RWPE1 (cell line): ENCODE measurements around the gene CD48.

Source experiments
- CTCF ChIA-PET: fragments of 350-600 bp; sonication (Branson Sonifier 250); formaldehyde crosslinking; extraction: SDS; loops from one replicate; lab custom pipeline; 2021; lab: Yijun Ruan, JAX
- POLR2A ChIA-PET: fragments of 400-600 bp; formaldehyde crosslinking; extraction: SDS; loops from one replicate; lab custom pipeline; 2020; ENCODE audit warnings: antibody characterized with exemption; ENCODE audit not compliant: low non-redundant PET; lab: Yijun Ruan, JAX
- DNase-seq: peaks from one replicate; pipeline ENCODE4 v3.0.0; 2012; ENCODE audit warnings: low spot score
- H3K27ac ChIP-seq: fragments of 450-650 bp; 2 replicates; pipeline ENCODE4 v1.5.1; 2017
- TF ChIP-seq, protein P1 (sequence below): fragments of 450-650 bp; conservative IDR thresholded peaks from 2 replicates; pipeline ENCODE4 v1.5.1; 2017; ENCODE audit warnings: low read depth, mild to moderate bottlenecking

Gene CD48

DNA sequence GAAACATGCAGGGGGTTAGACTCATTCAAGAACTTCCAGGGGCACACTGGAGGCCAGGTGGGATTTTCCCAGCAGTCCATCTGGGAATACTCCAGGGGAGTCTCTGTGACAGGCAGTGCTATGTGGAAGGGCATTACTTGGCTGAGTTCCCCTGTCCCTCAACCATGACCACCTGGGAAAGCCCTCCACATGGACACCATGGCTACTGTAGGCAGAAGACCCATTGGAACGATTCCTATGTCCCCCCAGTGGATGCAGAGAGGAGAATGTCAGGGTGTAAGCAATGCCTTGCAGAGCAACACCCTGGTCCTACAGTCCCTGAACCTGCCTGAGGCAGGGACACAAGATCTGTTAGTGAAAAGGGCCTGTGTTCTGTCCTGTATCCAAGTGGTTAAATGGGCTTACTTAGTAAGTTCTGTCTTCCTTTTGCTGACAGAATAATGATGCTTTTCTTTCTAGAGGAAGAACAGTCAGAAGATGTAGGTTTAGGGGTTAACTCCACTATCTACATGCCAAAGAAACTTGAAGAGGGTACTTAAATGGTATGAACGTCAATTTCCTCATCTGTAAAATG, 78.2 kb downstream of the CD48 start:
- TF ChIP-seq, protein P1, sequence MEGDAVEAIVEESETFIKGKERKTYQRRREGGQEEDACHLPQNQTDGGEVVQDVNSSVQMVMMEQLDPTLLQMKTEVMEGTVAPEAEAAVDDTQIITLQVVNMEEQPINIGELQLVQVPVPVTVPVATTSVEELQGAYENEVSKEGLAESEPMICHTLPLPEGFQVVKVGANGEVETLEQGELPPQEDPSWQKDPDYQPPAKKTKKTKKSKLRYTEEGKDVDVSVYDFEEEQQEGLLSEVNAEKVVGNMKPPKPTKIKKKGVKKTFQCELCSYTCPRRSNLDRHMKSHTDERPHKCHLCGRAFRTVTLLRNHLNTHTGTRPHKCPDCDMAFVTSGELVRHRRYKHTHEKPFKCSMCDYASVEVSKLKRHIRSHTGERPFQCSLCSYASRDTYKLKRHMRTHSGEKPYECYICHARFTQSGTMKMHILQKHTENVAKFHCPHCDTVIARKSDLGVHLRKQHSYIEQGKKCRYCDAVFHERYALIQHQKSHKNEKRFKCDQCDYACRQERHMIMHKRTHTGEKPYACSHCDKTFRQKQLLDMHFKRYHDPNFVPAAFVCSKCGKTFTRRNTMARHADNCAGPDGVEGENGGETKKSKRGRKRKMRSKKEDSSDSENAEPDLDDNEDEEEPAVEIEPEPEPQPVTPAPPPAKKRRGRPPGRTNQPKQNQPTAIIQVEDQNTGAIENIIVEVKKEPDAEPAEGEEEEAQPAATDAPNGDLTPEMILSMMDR, result no peak
- ChIA-PET CTCF (no interaction called here), POLR2A (no interaction called here)
- DNase-seq, result no peak
- H3K27ac ChIP-seq, result no peak overlapping the region

DNA sequence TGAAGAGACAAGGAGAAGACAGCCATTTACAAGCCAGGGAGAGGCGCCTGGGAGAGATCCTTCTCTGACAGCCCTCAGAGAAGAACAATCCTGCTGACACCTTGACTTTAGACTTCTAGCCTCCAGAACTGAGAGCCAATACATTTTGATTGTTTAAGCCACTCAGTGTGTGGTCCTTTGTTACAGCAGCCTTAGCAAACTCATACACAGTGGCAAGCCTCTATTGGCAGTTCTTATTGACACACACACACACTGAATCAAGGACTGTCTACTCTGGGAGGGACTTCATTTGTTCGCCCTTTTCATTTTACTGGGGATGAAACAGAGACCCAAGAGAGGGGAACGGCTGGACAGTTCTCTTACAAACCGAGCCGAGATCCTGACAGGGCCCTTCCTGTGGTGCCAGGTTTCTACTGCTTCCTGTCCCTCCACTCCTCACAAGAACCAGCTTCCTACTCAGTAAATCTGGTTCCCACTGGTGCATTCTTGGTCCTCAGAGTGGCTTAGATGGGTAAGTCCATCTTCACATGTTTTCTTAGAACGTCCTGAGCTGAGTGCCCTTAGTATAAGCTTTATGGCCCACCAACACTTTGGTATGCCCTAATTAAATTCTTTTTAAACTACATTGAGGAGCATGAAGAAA, 79.5 kb downstream of the CD48 start:
- ChIA-PET CTCF (no interaction called here), POLR2A (no interaction called here)
- TF ChIP-seq, protein P1, result no peak
- DNase-seq, result no peak
- H3K27ac ChIP-seq, result no peak overlapping the region

DNA sequence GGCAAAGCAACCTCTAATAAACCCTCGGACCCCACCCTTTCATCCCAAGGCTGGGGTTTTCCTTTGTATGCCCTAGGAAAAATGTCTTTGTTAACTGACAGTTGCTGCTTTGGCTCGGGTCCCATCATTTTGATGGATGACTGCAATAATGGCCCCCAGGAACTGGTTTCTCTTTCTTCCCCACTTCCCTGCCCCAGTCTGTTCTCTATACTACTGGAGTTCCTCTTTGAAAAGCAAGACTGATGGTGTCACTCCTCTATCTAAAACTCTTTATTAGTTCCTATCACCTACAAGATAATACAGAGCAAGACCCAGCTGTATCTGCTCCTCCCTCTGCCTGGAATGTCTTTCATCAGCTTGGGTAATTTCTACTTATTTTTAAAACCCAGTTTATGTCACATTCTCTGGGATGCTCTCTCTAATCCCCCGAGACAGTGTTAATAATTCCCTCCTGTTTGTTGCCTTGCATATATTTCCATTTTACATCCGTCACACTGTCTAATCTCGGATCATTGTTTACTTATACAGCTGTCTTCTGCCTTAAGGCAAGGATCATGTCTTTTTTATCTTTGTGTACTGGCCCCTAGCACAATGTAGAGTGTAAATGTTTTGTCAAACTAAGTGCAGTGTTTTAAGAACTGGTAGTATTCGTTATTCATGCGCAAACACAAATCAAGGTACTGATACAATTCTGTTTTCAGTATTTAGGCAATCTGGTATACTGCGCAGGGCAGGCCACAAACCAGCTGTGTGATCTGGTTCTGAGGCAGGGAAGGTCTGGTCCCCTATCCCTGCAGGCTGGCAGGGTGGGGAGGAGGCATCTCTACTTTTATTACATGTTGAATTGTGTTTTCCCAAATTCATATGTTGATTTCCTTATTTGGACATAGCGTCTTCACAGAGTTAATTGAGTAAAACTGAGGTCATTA, 80.8 kb downstream of the CD48 start:
- TF ChIP-seq, protein P1, result no peak
- H3K27ac ChIP-seq, result no peak overlapping the region
- DNase-seq, result no peak
- CTCF ChIA-PET, result no interaction called here
- POLR2A ChIA-PET, result no interaction called here

DNA sequence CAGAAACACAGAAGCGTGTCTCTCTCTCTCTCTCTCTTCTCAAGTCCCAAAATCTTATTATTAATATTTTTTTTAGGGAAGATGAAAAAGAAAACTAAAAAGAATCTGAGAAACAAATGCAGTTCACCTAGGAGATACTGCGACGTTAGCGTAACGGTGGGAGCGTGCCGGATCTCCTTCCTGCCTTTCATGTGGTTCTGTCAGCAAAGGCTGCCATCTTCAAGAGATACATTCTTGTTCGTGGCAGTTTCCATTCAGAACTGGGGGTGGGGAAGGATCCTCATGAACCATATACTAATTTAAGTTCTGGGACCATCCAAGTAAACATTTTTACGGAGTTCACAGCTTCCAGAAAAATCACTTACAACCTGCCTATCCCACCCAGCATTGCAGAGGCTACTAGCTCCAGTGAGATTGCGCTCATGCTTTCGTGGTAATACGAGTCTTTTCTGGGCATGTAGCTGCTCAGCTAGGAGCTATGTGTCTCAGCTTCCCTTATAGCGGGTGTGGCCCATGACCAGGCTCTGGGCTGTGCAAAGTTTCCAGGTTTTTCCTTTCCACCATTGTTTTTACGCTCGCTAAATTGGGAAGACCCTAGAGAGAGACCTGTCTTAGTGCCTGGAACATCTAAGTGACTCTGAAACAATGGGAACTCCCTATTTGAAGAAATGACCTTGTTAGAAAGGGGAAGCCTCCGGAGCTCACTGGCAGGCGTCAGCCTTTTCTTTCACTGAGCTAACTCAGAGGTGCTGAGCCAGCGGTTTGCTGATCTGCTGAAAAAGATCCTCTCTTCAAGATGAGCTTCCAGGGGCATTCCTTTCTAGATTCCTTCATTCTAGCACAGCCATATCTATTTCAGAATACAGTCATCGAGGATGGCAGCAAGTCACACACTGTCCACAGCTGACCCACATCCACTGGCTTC, 82.1 kb downstream of the CD48 start:
- POLR2A ChIA-PET, result no interaction called here
- DNase-seq, result no peak
- CTCF ChIA-PET, result no interaction called here
- TF ChIP-seq, protein P1, result no peak
- no peak overlapping the region for H3K27ac ChIP-seq

DNA sequence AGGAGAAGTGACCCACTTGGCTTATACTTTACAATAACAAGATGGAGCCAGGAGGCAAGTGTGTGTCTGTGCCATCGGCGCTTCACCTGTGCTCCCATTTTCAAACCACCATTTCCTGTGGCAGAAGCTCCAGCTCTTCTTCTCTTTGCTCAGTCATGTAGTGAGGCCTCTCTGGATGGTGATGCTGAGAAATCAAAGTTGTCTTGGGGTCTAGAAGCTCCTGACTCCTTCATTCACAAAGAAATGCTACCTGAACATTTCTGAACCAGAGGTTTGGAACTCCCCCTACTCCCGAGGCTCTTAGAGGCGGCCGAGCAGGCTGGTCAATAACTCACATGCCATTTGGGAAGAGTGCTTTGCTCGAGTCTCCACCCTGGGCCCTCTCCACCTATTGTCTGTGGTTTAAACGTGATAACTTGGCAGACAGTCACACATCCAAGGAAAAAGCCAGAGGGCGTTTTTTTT, 82.8 kb downstream of the CD48 start:
- ChIA-PET CTCF (no interaction called here), POLR2A (no interaction called here)
- no peak for DNase-seq
- H3K27ac ChIP-seq, result no peak overlapping the region
- TF ChIP-seq, protein P1, result no peak
